Measurements from ENCODE around the gene TBL2. TPM values are rescaled to one million over a fixed set of nuclear protein-coding genes. Genes with fewer than 3 reads are reported as not detected.

Gene TBL2
- total and polyA plus RNA-seq, 10 donors: 8.1 to 31.2 (median 24.9) TPM

GRCh38 chr7:73606801-73607691, 28.7 kb upstream of the TBL2 start:
- H3K27ac ChIP-seq: no peak overlapping the region
- TF ChIP-seq POLR2A (IDR thresholded peaks at IDR 0.05) (no peak), CTCF (IDR thresholded peaks at IDR 0.05 in 8 of 11, conservative IDR thresholded peaks at IDR 0.05 in 3 of 11) (peak; percentile 77 to 94 (median 90)), POLR2AphosphoS5 (IDR thresholded peaks at IDR 0.05) (peak in 2 of 3 donors; percentile 27)
- peak overlapping the region in 1 of 8 donors; percentile 31 for H3K4me3 ChIP-seq
- intact Hi-C loops (cut with DNase I; ENCODE audit: low total_unique reads): loop anchor here (2.0 to 10.0 kb wide), 2 partner anchors 122 to 248 kb away; no protein-coding TSS in a partner anchor
- 6 to 14% (median 10%) methylated on average over 24 to 36 of the region's 36 CpGs for WGBS, 5 donors
- H3K9me3 ChIP-seq: no peaks in the 10 kb centered on the region
- H3K36me3 ChIP-seq: no peaks in the 10 kb centered on the region
- peaks cover 0 to 72% (median 20%) of the 10 kb centered on the region in 7 donors for H3K27me3 ChIP-seq (replicated peaks in 1 of 7)
- peaks cover 0 to 11% (median 8%) of the 10 kb centered on the region in 6 donors for H3K4me1 ChIP-seq
- DNase-seq: peak; percentile 91

GRCh38 chr7:73605601-73606220, 27.3 kb upstream of the TBL2 start:
- no peaks in the 10 kb centered on the region for H3K9me3 ChIP-seq
- H3K27me3 ChIP-seq (replicated peaks in 1 of 7): peaks cover 0 to 66% (median 20%) of the 10 kb centered on the region in 7 donors
- no peak for TF ChIP-seq CTCF (IDR thresholded peaks at IDR 0.05 in 8 of 11, conservative IDR thresholded peaks at IDR 0.05 in 3 of 11)
- TF ChIP-seq POLR2AphosphoS5 (IDR thresholded peaks at IDR 0.05): no peak
- TF ChIP-seq POLR2A (IDR thresholded peaks at IDR 0.05): no peak
- H3K36me3 ChIP-seq: no peaks in the 10 kb centered on the region
- intact Hi-C loops (cut with DNase I; ENCODE audit: low total_unique reads): loop anchor here (2.0 to 10.0 kb wide), 2 partner anchors 123 to 249 kb away; no protein-coding TSS in a partner anchor
- 64 to 79% (median 72%) methylated on average over 21 to 23 of the region's 23 CpGs for WGBS, 5 donors
- H3K27ac ChIP-seq: no peak overlapping the region
- H3K4me1 ChIP-seq: peaks cover 0 to 11% (median 8%) of the 10 kb centered on the region in 6 donors
- no peak overlapping the region for H3K4me3 ChIP-seq
- no peak for DNase-seq

GRCh38 chr7:73602721-73603651, 24.6 kb upstream of the TBL2 start:
- 76 to 78% (median 76%) methylated on average over 18 to 22 of the region's 22 CpGs for WGBS, 5 donors
- intact Hi-C loops (cut with DNase I; ENCODE audit: low total_unique reads): loop anchor here (10.0 kb wide), 1 partner anchor 252 kb away; no protein-coding TSS in a partner anchor
- no peak for DNase-seq
- Histone ChIP-seq H3K36me3 (no peaks in the 10 kb centered on the region), H3K27me3 (replicated peaks in 1 of 7) (peaks cover 0 to 69% (median 20%) of the 10 kb centered on the region in 7 donors), H3K9me3 (no peaks in the 10 kb centered on the region), H3K4me1 (peaks cover 0 to 11% (median 8%) of the 10 kb centered on the region in 6 donors), H3K4me3 (no peak overlapping the region), H3K27ac (no peak overlapping the region)
- TF ChIP-seq POLR2AphosphoS5 (IDR thresholded peaks at IDR 0.05): no peak
- TF ChIP-seq POLR2A (IDR thresholded peaks at IDR 0.05): no peak
- TF ChIP-seq CTCF (IDR thresholded peaks at IDR 0.05 in 8 of 11, conservative IDR thresholded peaks at IDR 0.05 in 3 of 11): no peak

Measured in spleen (tissue), 11 donors.